Vagina (tissue), 2 donors: ENCODE data around the gene CRYBA2. TPM values are rescaled to one million over a fixed set of nuclear protein-coding genes. Genes with fewer than 3 reads are reported as not detected.

ENCODE experiments used
- DNase-seq, 2 donors: peaks; one replicate each; pipeline ENCODE4 v3.0.0-alpha.2; 2017; ENCODE audit errors: extremely low spot score in 2 of 2
- H3K27ac ChIP-seq: fragments of 200-600 bp; sonication (generic); one replicate; pipeline ENCODE4 v1.5.1; 2019
- H3K27me3 ChIP-seq: fragments of 200-600 bp; sonication (generic); one replicate; pipeline ENCODE4 v1.5.1; 2019
- H3K36me3 ChIP-seq, 2 donors: fragments of 200-600 bp; sonication (generic); one replicate each; pipeline ENCODE4 v1.5.1; 2017 to 2019
- H3K4me1 ChIP-seq: fragments of 200-600 bp; sonication (generic); one replicate; pipeline ENCODE4 v1.5.1; 2019
- H3K4me3 ChIP-seq, 2 donors: fragments of 200-600 bp; sonication (generic); 1 replicate in 1 of 2; 2 replicates in 1 of 2; pipeline ENCODE4 v1.5.1; 2016 to 2019
- H3K9me3 ChIP-seq: fragments of 200-600 bp; sonication (generic); one replicate; pipeline ENCODE4 v1.5.1; 2019
- POLR2A ChIP-seq, 2 donors: fragments of 450-650 bp; IDR thresholded peaks; one replicate each; pipeline ENCODE4 v1.6.1; 2017; ENCODE audit warnings: antibody characterized with exemption in 2 of 2, mild to moderate bottlenecking in 2 of 2, moderate library complexity in 2 of 2
- POLR2AphosphoS5 ChIP-seq, 2 donors: sonication (generic); formaldehyde crosslinking; IDR thresholded peaks; one replicate each; pipeline ENCODE4 v1.9.0; 2017; ENCODE audit warnings: antibody characterized with exemption in 2 of 2, mild to moderate bottlenecking in 2 of 2, low read depth in 1 of 2; ENCODE audit not compliant: insufficient read depth in 1 of 2
- intact Hi-C: fragments of 100-400 bp; cut with DNase I; formaldehyde crosslinking; loops from one replicate; pipeline ENCODE4 v1.15.1; 2023
- total RNA-seq: library from RNA; depleted of rRNA; stranded (reverse); fragments of >200 nt; gene quantifications from one replicate; pipeline ENCODE4 v1.2.3, GENCODE V29; 2016
- TF ChIP-seq, protein P1 (sequence below), 3 experiments: fragments of 450-650 bp in 2 of 3; fragments of 200-600 bp in 1 of 3; sonication (generic) in 1 of 3; IDR thresholded peaks; one replicate each; pipeline ENCODE4 v1.5.1; 2017 to 2019; ENCODE audit warnings: antibody characterized with exemption in 3 of 3, mild to moderate bottlenecking in 2 of 3, moderate library complexity in 2 of 3

Gene CRYBA2
- total RNA-seq, 1 donor from 2014 or later = not detected

DNA sequence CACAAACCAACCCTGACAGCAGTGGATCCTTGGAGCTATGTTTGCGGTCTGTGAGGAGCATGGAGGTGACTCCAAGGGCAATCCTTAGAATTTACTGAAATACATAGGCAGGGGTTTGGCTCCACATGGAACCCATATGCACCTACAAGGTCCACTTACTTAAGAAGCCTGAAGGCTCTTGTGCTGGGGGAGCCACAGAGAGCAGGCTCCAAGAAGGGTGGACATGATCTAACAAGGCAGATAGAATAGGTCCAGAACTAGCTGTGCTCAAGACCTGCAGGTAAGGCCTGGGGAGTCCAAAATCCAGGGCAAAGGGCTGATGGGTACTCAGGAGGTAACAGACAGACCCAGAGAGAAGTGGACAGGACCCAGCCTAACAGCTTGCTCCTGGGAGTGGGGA is 34.9 kb downstream of the CRYBA2 start:
- DNase-seq = no peak
- peaks cover 9% of the 10 kb centered on the region for H3K27me3 ChIP-seq
- H3K4me1 ChIP-seq = peaks cover 8% of the 10 kb centered on the region
- intact Hi-C loops = no loop called here
- no peaks in the 10 kb centered on the region for H3K9me3 ChIP-seq
- H3K36me3 ChIP-seq = no peaks in the 10 kb centered on the region
- no peak overlapping the region for H3K4me3 ChIP-seq
- TF ChIP-seq POLR2A (IDR thresholded peaks at IDR 0.05) (no peak), POLR2AphosphoS5 (IDR thresholded peaks at IDR 0.05; ENCODE audit: insufficient read depth in 1 of 2, low read depth in 1 of 2) (no peak)
- TF ChIP-seq, protein P1, sequence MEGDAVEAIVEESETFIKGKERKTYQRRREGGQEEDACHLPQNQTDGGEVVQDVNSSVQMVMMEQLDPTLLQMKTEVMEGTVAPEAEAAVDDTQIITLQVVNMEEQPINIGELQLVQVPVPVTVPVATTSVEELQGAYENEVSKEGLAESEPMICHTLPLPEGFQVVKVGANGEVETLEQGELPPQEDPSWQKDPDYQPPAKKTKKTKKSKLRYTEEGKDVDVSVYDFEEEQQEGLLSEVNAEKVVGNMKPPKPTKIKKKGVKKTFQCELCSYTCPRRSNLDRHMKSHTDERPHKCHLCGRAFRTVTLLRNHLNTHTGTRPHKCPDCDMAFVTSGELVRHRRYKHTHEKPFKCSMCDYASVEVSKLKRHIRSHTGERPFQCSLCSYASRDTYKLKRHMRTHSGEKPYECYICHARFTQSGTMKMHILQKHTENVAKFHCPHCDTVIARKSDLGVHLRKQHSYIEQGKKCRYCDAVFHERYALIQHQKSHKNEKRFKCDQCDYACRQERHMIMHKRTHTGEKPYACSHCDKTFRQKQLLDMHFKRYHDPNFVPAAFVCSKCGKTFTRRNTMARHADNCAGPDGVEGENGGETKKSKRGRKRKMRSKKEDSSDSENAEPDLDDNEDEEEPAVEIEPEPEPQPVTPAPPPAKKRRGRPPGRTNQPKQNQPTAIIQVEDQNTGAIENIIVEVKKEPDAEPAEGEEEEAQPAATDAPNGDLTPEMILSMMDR (IDR thresholded peaks at IDR 0.05) = no peak
- H3K27ac ChIP-seq = no peak overlapping the region

DNA sequence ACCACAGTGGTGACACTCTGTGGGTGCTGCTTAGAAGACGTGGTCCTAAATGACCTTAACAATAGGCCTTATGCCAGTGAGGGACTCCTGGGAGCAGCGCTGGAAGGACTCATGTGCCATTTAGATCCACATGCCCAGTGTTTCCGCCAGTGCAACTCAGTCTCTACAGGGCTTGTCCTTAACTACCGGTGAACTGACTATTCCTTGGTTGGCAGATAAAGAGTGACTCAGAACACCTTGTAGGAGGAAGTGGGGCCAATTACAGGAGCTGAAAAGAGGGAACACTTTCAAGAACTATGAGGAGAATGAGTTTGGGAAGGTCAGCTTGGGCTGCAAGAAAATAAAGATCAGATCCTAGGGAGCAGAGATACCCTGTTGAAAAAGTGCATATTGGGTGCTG is 35.6 kb downstream of the CRYBA2 start:
- TF ChIP-seq POLR2A (IDR thresholded peaks at IDR 0.05) = no peak
- Histone ChIP-seq H3K9me3 (no peaks in the 10 kb centered on the region), H3K27me3 (peaks cover 8% of the 10 kb centered on the region), H3K27ac (no peak overlapping the region), H3K36me3 (no peaks in the 10 kb centered on the region), H3K4me3 (no peak overlapping the region), H3K4me1 (peaks cover 8% of the 10 kb centered on the region)
- DNase-seq = no peak
- intact Hi-C loops = no loop called here

DNA sequence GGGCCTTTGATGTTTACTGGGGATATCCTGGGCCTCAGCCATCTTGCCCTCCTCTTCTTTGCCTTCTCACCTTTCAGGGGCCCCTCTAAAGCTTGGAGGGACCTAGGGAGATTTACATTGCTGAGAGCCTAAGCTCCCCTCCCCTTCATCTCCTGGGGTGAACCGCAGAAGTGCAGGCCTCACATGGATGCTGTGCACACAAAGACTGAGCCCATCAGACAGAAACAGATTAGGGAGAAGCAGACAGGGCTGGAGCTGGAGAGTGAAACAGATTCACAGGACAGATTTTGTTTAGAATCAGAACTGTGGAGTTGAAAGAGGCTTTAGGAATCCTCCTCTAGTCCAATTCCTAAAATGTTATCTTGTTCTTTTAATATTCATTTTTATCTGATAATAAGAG is 37.2 kb downstream of the CRYBA2 start:
- intact Hi-C loops = no loop called here
- H3K27ac ChIP-seq = no peak overlapping the region
- no peak for DNase-seq
- H3K27me3 ChIP-seq = peaks cover 4% of the 10 kb centered on the region
- no peaks in the 10 kb centered on the region for H3K36me3 ChIP-seq
- peaks cover 7% of the 10 kb centered on the region for H3K4me1 ChIP-seq
- TF ChIP-seq POLR2A (IDR thresholded peaks at IDR 0.05) (no peak), POLR2AphosphoS5 (IDR thresholded peaks at IDR 0.05; ENCODE audit: insufficient read depth in 1 of 2, low read depth in 1 of 2) (no peak)
- TF ChIP-seq, protein P1 (IDR thresholded peaks at IDR 0.05) = no peak
- no peak overlapping the region for H3K4me3 ChIP-seq
- H3K9me3 ChIP-seq = no peaks in the 10 kb centered on the region

DNA sequence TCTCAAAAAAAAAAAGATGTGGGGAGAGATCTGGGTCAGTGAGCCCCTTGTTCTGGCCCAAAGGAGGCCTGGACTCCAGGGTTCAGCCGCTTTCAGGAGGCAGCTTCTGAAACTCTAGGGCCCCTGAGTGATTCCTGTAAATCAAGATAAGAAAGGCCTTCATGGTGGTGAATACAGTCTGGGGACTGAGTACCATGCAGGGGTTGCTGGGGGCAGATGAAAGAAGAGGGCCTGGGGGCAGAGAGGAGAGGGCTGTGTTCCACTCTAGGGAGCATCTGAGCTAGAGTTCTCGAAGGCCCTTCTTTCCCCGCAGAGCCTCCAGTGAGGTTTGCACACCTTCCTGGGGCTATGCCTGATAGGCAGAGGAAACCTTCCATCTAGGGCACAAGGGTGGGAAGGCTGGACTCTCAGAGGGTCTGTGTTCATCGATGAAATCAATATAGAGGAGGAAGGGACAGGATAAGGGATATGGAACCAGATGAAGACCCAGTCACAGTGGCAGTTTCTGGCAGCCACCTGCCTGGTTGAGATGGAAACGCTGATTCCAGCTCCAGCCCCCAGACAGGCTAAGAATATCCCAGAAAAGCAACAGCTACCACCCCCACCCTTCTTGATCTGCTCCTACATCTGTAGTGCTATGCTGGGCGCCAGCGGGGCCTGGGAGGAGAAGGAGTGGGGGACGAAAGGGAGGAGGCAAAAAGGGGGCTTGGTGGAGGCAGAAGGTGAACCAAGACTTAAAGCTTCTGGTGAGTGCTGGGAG is 38.5 kb downstream of the CRYBA2 start:
- no peak for DNase-seq
- H3K27me3 ChIP-seq = peaks cover 2% of the 10 kb centered on the region
- TF ChIP-seq, protein P1 (IDR thresholded peaks at IDR 0.05) = no peak
- TF ChIP-seq POLR2A (IDR thresholded peaks at IDR 0.05) = no peak
- TF ChIP-seq POLR2AphosphoS5 (IDR thresholded peaks at IDR 0.05; ENCODE audit: insufficient read depth in 1 of 2, low read depth in 1 of 2) = no peak

DNA sequence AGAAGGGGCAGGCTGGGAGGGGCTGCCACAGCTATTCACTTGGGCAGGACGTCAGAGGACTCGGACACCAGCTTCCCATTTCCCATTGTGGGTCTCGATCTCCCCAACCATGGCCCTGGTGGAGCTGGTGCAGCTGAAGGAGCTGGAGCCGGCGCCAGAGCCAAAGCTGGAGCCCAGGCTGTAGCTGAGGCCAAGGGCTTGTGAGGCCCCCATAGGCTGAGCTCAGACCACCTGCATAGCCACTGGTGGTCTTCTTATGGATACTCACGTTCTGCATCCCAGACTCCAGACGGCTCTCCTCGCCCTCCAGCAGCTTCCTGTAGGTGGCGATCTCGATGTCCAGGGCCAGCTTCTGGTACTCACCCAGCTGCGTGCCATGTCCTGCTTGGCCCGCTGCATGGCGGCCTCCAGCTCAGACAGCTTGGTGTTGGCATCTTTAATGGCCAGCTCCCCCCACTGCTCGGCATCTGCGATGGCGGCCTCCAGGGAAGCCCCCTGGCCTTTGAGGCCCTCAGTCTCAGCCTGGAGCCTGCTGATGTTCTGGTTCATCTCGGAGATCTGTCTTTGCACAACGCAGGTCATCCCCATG is 39.8 kb downstream of the CRYBA2 start:
- TF ChIP-seq, protein P1 (IDR thresholded peaks at IDR 0.05) = no peak
- TF ChIP-seq POLR2A (IDR thresholded peaks at IDR 0.05) (no peak), POLR2AphosphoS5 (IDR thresholded peaks at IDR 0.05; ENCODE audit: insufficient read depth in 1 of 2, low read depth in 1 of 2) (no peak)
- H3K27ac ChIP-seq = no peak overlapping the region
- H3K9me3 ChIP-seq = no peaks in the 10 kb centered on the region
- intact Hi-C loops = no loop called here
- H3K27me3 ChIP-seq = no peaks in the 10 kb centered on the region
- no peaks in the 10 kb centered on the region for H3K36me3 ChIP-seq
- H3K4me1 ChIP-seq = no peaks in the 10 kb centered on the region
- H3K4me3 ChIP-seq = no peak overlapping the region
- no peak for DNase-seq

More for the DNA sequence above, 38.5 kb downstream of the CRYBA2 start:
- Histone ChIP-seq H3K36me3 (no peaks in the 10 kb centered on the region), H3K4me3 (no peak overlapping the region), H3K9me3 (no peaks in the 10 kb centered on the region), H3K27ac (no peak overlapping the region), H3K4me1 (no peaks in the 10 kb centered on the region)
- intact Hi-C loops = no loop called here
